HG03039 (cell line): ENCODE results near the gene ZP2.
"Not testable (repeated sequence)": the region's sequence is repeated elsewhere in the genome, so short reads cannot be mapped to it uniquely, and the experiment has no call there.

Experiments
- ATAC-seq: cut with Tn5 transposase; IDR thresholded peaks from one replicate; pipeline ENCODE4 v1.9.1; 2021; ENCODE audit warnings: mild to moderate bottlenecking, moderate library complexity; ENCODE audit not compliant: unreplicated experiment

Gene ZP2

GRCh38 chr16:21217121-21217520, 5.7 kb upstream of the ZP2 start:
- no peak for ATAC-seq

GRCh38 chr16:21214086-21214485, 2.7 kb upstream of the ZP2 start:
- ATAC-seq, result no peak

GRCh38 chr16:21208446-21209230, 2.7 kb downstream of the ZP2 start:
- no peak for ATAC-seq

- ATAC-seq, result no peak
These were observed 4.8 kb downstream of the ZP2 start for GRCh38 chr16:21206550-21206949.

- no peak for ATAC-seq
These were observed 6.1 kb downstream of the ZP2 start for GRCh38 chr16:21205303-21205702.

GRCh38 chr16:21203155-21203797, 8.1 kb downstream of the ZP2 start:
- no peak for ATAC-seq

GRCh38 chr16:21199607-21200218, 11.7 kb downstream of the ZP2 start:
- no peak for ATAC-seq

- ATAC-seq, result no peak
These were observed 13.8 kb downstream of the ZP2 start for GRCh38 chr16:21197621-21198020.

- no peak for ATAC-seq
These were observed 14.3 kb downstream of the ZP2 start for GRCh38 chr16:21197112-21197511.

GRCh38 chr16:21195330-21195729, 16.0 kb downstream of the ZP2 start:
- not testable (repeated sequence) for ATAC-seq

GRCh38 chr16:21194771-21195301, 16.5 kb downstream of the ZP2 start:
- ATAC-seq, result no peak

GRCh38 chr16:21192991-21193390, 18.4 kb downstream of the ZP2 start:
- no peak for ATAC-seq

- ATAC-seq, result no peak
These were observed 20.8 kb downstream of the ZP2 start for GRCh38 chr16:21190599-21190998.

- ATAC-seq, result no peak
These were observed 21.4 kb downstream of the ZP2 start for GRCh38 chr16:21190013-21190412.

- no peak for ATAC-seq
These were observed 22.1 kb downstream of the ZP2 start for GRCh38 chr16:21189311-21189710.

- no peak for ATAC-seq
These were observed 25.1 kb downstream of the ZP2 start for GRCh38 chr16:21186326-21186691.

- ATAC-seq, result no peak
These were observed 25.6 kb downstream of the ZP2 start for GRCh38 chr16:21185659-21186325.

GRCh38 chr16:21184834-21185233, 26.5 kb downstream of the ZP2 start:
- no peak for ATAC-seq

GRCh38 chr16:21183995-21184394, 27.4 kb downstream of the ZP2 start:
- ATAC-seq, result no peak

GRCh38 chr16:21179983-21180365, 31.4 kb downstream of the ZP2 start:
- ATAC-seq, result no peak
